OCI-LY7 (cell line): ENCODE measurements around the gene NR3C1. TPM values are rescaled to one million over a fixed set of nuclear protein-coding genes. Genes with fewer than 3 reads are reported as not detected.

Source experiments
- BruUV-seq: library from RNA; stranded (reverse); fragments of 400-500 nt; replicated peaks from 2 replicates; lab custom pipeline; 2021; lab: Mats Ljungman, UMichigan
- CTCF ChIA-PET: fragments of 300-600 bp; sonication (Branson Sonifier 250); formaldehyde crosslinking; loops from one replicate; lab custom pipeline; 2022; ENCODE audit warnings: antibody characterized with exemption; ENCODE audit not compliant: unreplicated experiment; lab: Charles Lee
- POLR2A ChIA-PET: fragments of 300-600 bp; sonication (Branson Sonifier 250); formaldehyde crosslinking; loops from one replicate; lab custom pipeline; 2022; ENCODE audit warnings: antibody characterized with exemption; lab: Charles Lee
- DNase-seq: peaks from one replicate; pipeline ENCODE4 v3.0.0-alpha.2; 2015; ENCODE audit warnings: low spot score
- H2AFZ ChIP-seq: fragments of 200-600 bp; sonication (generic), shearing (Covaris generic); 2 replicates; pipeline ENCODE4 v1.6.1; 2014; ENCODE audit warnings: mild to moderate bottlenecking, antibody characterized with exemption, low read length, moderate library complexity
- H3K27ac ChIP-seq: fragments of 200-600 bp; sonication (generic); 2 replicates; pipeline ENCODE4 v1.5.1; 2014; ENCODE audit warnings: mixed run types, low read depth, mild to moderate bottlenecking, moderate library complexity, low read length, inconsistent platforms; ENCODE audit not compliant: poor library complexity, severe bottlenecking
- H3K36me3 ChIP-seq: fragments of 200-600 bp; sonication (generic); 2 replicates; pipeline ENCODE4 v1.6.1; 2014; ENCODE audit warnings: mild to moderate bottlenecking, antibody characterized with exemption, low read length, moderate library complexity, mixed read lengths; ENCODE audit not compliant: insufficient read depth
- H3K4me1 ChIP-seq: fragments of 200-600 bp; sonication (generic); 2 replicates; pipeline ENCODE4 v1.5.1; 2014; ENCODE audit warnings: mild to moderate bottlenecking, low read length; ENCODE audit not compliant: insufficient read depth, poor library complexity, severe bottlenecking
- H3K4me2 ChIP-seq: fragments of 200-600 bp; sonication (generic); 2 replicates; pipeline ENCODE4 v1.6.1; 2014; ENCODE audit warnings: mild to moderate bottlenecking, low read length
- H3K4me3 ChIP-seq: fragments of 200-600 bp; sonication (generic); 2 replicates; pipeline ENCODE4 v1.5.1; 2014; ENCODE audit warnings: mild to moderate bottlenecking, low read depth, low read length; ENCODE audit not compliant: poor library complexity, severe bottlenecking
- H3K79me2 ChIP-seq: fragments of 200-600 bp; sonication (generic); 2 replicates; pipeline ENCODE4 v1.6.1; 2016; ENCODE audit warnings: low read depth, mild to moderate bottlenecking, low read length, moderate library complexity, mixed read lengths; ENCODE audit not compliant: insufficient read depth
- H3K9me2 ChIP-seq: fragments of 200-600 bp; sonication (generic); 2 replicates; pipeline ENCODE4 v1.6.1; 2016; ENCODE audit warnings: mild to moderate bottlenecking, low read length, mixed read lengths; ENCODE audit not compliant: insufficient read depth
- H3K9me3 ChIP-seq: fragments of 200-600 bp; sonication (generic); 2 replicates; pipeline ENCODE4 v1.6.1; 2014; ENCODE audit warnings: mild to moderate bottlenecking, mixed run types, low read length, mixed read lengths
- H4K20me1 ChIP-seq: fragments of 200-600 bp; sonication (generic); 2 replicates; pipeline ENCODE4 v1.6.1; 2014; ENCODE audit warnings: mild to moderate bottlenecking, antibody characterized with exemption, low read length, moderate library complexity, mixed read lengths; ENCODE audit not compliant: insufficient read depth
- CTCF ChIP-seq: fragments of 200-600 bp; sonication (generic); conservative IDR thresholded peaks from 2 replicates; pipeline ENCODE4 v1.5.1; 2014; ENCODE audit warnings: mild to moderate bottlenecking, antibody characterized with exemption, low read length, moderate library complexity, mixed read lengths
- EZH2phosphoT487 ChIP-seq: fragments of 200-600 bp; sonication (generic); IDR thresholded peaks from 2 replicates; pipeline ENCODE4 v1.6.1; 2018; ENCODE audit warnings: low read depth, borderline replicate concordance, mild to moderate bottlenecking, mixed run types, antibody characterized with exemption, low read length, moderate library complexity, mixed read lengths
- intact Hi-C: fragments of 100-400 bp; cut with micrococcal nuclease; formaldehyde crosslinking; loops from one replicate; pipeline ENCODE4 v1.10.0; 2022; ENCODE audit not compliant: unreplicated experiment
- total RNA-seq, 2 experiments: library from RNA; depleted of rRNA in 1 of 2; stranded (reverse); fragments of >200 nt in 1 of 2; shearing (Covaris generic) in 1 of 2; gene quantifications; 2 replicates each; pipeline ENCODE4 v1.2.3, GENCODE V29; 2014 to 2022

Gene NR3C1
- total RNA-seq, 2 experiments from 2014 or later, result 45.6 to 106 TPM

- TF ChIP-seq EZH2phosphoT487 (no peak), CTCF (no peak)
- POLR2A ChIA-PET, result interaction anchor here (0.7 to 3.3 kb wide), 5 partner anchors 12 to 178 kb away, joined by 3 to 29 read pairs (median 3); no protein-coding TSS in a partner anchor
Measured at GRCh38 chr5:143427122-143427735, 23.7 kb upstream of the NR3C1 start.

GRCh38 chr5:143426437-143426991 lies 23.0 kb upstream of the NR3C1 start:
- DNase-seq, result no peak
- ChIA-PET CTCF (no interaction called here), POLR2A (interaction anchor here (1.0 to 3.3 kb wide), 5 partner anchors 12 to 179 kb away, joined by 3 to 29 read pairs (median 4); no protein-coding TSS in a partner anchor)
- H3K4me1 ChIP-seq, result peaks cover 27% of the 10 kb centered on the region
- H4K20me1 ChIP-seq, result no peaks in the 10 kb centered on the region
- no peak overlapping the region for H3K27ac ChIP-seq
- TF ChIP-seq CTCF (no peak), EZH2phosphoT487 (no peak)
- BruUV-seq, result no TSS peak
- intact Hi-C loops, result no loop called here
- peaks cover 65% of the 10 kb centered on the region for H3K79me2 ChIP-seq
- no peak overlapping the region for H2AFZ ChIP-seq
- H3K4me2 ChIP-seq, result no peak overlapping the region
- H3K4me3 ChIP-seq, result no peak overlapping the region
- no peaks in the 10 kb centered on the region for H3K9me2 ChIP-seq
- peaks cover 7% of the 10 kb centered on the region; the same call in 1 of the 2 replicates for H3K9me3 ChIP-seq
- peaks cover 65% of the 10 kb centered on the region for H3K36me3 ChIP-seq

More at GRCh38 chr5:143427122-143427735, 23.7 kb upstream of the NR3C1 start:
- Histone ChIP-seq H3K4me1 (peaks cover 34% of the 10 kb centered on the region), H3K79me2 (peaks cover 69% of the 10 kb centered on the region), H3K4me3 (no peak overlapping the region), H4K20me1 (no peaks in the 10 kb centered on the region), H3K36me3 (peaks cover 64% of the 10 kb centered on the region), H3K4me2 (no peak overlapping the region), H3K9me2 (no peaks in the 10 kb centered on the region), H2AFZ (no peak overlapping the region), H3K9me3 (peaks cover 7% of the 10 kb centered on the region; the same call in 1 of the 2 replicates), H3K27ac (no peak overlapping the region)
- CTCF ChIA-PET, result no interaction called here
- no TSS peak for BruUV-seq
- no peak for DNase-seq
- intact Hi-C loops, result no loop called here

GRCh38 chr5:143425835-143426234 lies 22.3 kb upstream of the NR3C1 start:
- H3K9me2 ChIP-seq, result no peaks in the 10 kb centered on the region
- H3K4me3 ChIP-seq, result no peak overlapping the region
- peaks cover 60% of the 10 kb centered on the region for H3K79me2 ChIP-seq
- no peak overlapping the region for H3K27ac ChIP-seq
- POLR2A ChIA-PET, result interaction anchor here (0.6 to 3.3 kb wide), 6 partner anchors 9 to 308 kb away, joined by 3 to 29 read pairs (median 8); no protein-coding TSS in a partner anchor
- H3K4me1 ChIP-seq, result peaks cover 21% of the 10 kb centered on the region
- H3K4me2 ChIP-seq, result no peak overlapping the region
- peaks cover 7% of the 10 kb centered on the region; the same call in 1 of the 2 replicates for H3K9me3 ChIP-seq
- TF ChIP-seq CTCF (no peak), EZH2phosphoT487 (no peak)
- H3K36me3 ChIP-seq, result peaks cover 69% of the 10 kb centered on the region
- no peaks in the 10 kb centered on the region for H4K20me1 ChIP-seq
- no peak overlapping the region for H2AFZ ChIP-seq
- no TSS peak for BruUV-seq
- intact Hi-C loops, result no loop called here
- DNase-seq, result no peak
- CTCF ChIA-PET, result no interaction called here
